DMS 273 (cell line): ENCODE measurements around the gene SFRP5.

Experiments used
- DNase-seq: peaks from one replicate; lab custom pipeline; 2025; ENCODE audit not compliant: unreplicated experiment; lab: John Stamatoyannopoulos, UW

The SFRP5 gene

GRCh38 chr10:97765201-97765600, 6.6 kb downstream of the SFRP5 start:
- DNase-seq = peak; percentile 70

- DNase-seq = no peak
Observed at GRCh38 chr10:97764519-97764931, 7.3 kb downstream of the SFRP5 start.

- DNase-seq = no peak
Observed at GRCh38 chr10:97763947-97764346, 7.9 kb downstream of the SFRP5 start.

- DNase-seq = no peak
Observed at GRCh38 chr10:97763411-97763810, 8.4 kb downstream of the SFRP5 start.

- DNase-seq = no peak
Observed at GRCh38 chr10:97762816-97763215, 9.0 kb downstream of the SFRP5 start.

GRCh38 chr10:97762056-97762455, 9.7 kb downstream of the SFRP5 start:
- no peak for DNase-seq

- DNase-seq = no peak
Observed at GRCh38 chr10:97761331-97761865, 10.4 kb downstream of the SFRP5 start.

- DNase-seq = no peak
Observed at GRCh38 chr10:97760461-97761257, 11.1 kb downstream of the SFRP5 start.

- no peak for DNase-seq
Observed at GRCh38 chr10:97759946-97760345, 11.9 kb downstream of the SFRP5 start.

- peak; percentile 75 for DNase-seq
Observed at GRCh38 chr10:97759158-97759887, 12.5 kb downstream of the SFRP5 start.

GRCh38 chr10:97757471-97757870, 14.3 kb downstream of the SFRP5 start:
- DNase-seq = no peak

GRCh38 chr10:97755718-97756117, 16.1 kb downstream of the SFRP5 start:
- no peak for DNase-seq

GRCh38 chr10:97754726-97755125, 17.1 kb downstream of the SFRP5 start:
- DNase-seq = no peak

GRCh38 chr10:97752956-97753355, 18.8 kb downstream of the SFRP5 start:
- DNase-seq = no peak

GRCh38 chr10:97748116-97748515, 23.7 kb downstream of the SFRP5 start:
- no peak for DNase-seq

- no peak for DNase-seq
Observed at GRCh38 chr10:97747573-97747972, 24.2 kb downstream of the SFRP5 start.

- no peak for DNase-seq
Observed at GRCh38 chr10:97744405-97745035, 27.3 kb downstream of the SFRP5 start.

GRCh38 chr10:97743169-97743943, 28.4 kb downstream of the SFRP5 start:
- no peak for DNase-seq

GRCh38 chr10:97740613-97741012, 31.2 kb downstream of the SFRP5 start:
- no peak for DNase-seq

- no peak for DNase-seq
Observed at GRCh38 chr10:97738616-97739015, 33.2 kb downstream of the SFRP5 start.

- no peak for DNase-seq
Observed at GRCh38 chr10:97737770-97738265, 34.0 kb downstream of the SFRP5 start.
